ENCODE measurements around the gene DNAJC13.

DNAJC13 gene

DNA sequence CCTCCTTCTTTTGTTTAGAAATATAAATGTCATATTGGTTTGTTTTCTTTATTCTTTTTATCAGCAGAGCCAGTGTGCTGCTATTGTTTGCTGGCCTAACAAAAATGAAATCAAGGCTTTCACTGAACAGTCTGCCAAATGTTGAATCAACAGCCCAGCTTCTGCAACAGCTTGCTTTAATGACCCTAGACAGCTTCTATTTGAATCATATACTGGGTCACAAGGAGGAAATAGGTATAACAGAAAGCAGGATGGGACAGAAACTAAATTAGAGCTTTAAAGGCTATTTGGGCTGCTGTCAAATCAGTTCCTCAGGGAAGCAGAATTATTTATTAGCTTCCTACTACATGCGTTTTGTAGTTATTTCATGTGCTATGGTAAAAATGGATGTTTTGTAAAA is 12.1 kb upstream of the DNAJC13 start:
- ATAC-seq = no peak

DNA sequence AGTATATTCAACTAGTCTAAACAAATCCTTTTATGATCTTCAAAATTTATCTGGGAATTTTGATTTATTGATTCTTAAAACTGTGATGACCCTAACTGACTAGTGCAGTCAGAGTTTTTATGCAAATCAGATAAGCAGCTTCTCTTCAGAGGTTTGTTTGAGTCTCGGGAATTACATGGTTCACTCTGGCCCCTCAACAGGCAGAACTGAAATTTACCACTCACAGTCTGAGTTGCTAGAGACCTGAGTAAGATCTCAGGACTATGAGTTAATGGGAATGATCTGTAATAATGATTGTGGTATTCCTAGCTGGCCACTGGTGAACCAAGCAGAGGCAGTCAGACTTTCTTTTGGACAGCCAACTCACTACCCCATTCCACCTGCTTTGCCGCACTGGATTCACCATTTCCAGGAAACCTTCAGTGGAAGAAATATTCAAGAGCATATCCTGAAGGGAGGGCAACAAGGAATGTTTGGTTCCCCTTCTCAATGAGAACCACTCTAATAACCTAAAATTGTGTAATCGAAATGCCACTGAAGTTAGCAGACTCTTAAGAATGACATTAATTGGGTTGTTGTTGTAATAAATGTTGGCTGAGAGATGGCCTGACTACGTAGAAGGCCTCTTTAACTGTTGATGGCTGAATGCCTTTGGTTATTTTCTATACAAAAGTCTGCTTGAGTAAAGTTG is 11.5 kb upstream of the DNAJC13 start:
- ATAC-seq = no peak

DNA sequence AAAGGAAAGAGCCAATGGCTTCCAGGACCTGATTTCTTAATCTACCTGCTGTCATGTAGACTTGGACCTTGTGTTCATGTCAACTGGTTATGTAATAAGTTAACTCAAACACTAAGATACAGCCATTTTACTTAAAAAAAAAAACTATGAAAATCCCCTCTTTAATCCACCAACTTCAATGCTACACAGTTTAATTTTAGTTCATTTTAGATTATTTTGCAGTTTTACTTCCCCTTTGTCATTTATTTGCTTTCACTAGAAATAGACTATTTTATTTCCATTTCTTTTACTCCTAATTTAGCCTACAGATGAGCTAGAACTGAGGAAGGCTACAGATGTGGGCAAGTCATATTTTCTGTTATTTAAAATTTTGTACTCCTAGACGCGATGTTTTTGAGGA is 10.7 kb upstream of the DNAJC13 start:
- ATAC-seq = no peak

DNA sequence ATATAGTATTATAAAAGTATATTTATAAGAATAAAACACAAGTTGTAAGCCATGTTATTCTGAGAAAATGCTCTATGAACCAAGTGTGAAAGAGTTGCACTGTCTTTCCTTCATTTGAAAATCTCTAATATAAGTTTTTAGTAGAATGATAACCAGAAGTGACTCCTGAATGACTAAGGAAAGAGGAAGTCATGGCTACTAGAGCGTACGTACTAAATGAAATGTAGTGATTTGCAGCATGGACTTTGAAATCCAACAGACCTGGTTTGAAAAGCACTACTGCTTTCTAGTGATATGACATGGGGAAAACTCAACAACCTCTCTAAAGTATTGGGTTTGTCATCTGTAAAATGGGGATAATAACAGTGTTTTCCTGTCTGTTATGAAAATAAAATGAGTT is 10.3 kb upstream of the DNAJC13 start:
- no peak for ATAC-seq

DNA sequence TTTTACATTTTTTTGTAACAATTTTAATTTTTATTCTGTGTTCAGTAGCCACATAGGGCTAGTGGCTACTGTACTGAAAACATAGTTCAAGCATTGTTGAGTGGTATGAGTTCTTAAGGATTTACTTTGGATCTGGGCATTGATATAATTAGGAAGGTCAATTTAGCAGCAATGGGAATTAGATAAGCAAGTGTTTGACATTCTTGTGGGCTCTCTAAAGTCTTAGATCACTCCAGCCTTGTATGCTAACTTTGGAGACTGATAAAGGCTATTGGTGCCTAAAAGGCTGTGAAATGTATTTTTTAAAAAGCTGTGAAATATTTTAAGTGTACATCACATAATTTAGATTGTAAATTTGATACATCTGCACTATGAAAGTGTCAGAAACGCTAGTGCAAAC is 2.5 kb upstream of the DNAJC13 start:
- no peak for ATAC-seq

DNA sequence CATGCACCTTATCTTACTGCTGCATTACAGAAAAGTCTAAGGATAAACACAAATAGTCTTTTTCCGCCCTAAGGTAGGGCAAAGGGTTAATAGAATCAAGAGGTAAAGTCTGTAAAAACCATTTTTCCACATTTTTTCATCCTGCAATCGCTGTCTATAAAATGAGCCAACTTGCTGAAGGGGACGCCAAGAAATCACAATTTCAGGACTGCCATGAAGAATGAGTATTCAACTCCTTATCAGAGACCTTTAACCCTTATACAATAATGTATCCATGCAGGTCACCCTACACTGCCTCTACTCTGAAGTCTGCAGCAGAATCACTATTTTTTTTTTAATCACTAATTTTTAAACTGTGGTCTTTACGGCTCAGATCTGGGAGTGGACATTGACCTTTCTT is 1.1 kb upstream of the DNAJC13 start:
- ATAC-seq = no peak

DNA sequence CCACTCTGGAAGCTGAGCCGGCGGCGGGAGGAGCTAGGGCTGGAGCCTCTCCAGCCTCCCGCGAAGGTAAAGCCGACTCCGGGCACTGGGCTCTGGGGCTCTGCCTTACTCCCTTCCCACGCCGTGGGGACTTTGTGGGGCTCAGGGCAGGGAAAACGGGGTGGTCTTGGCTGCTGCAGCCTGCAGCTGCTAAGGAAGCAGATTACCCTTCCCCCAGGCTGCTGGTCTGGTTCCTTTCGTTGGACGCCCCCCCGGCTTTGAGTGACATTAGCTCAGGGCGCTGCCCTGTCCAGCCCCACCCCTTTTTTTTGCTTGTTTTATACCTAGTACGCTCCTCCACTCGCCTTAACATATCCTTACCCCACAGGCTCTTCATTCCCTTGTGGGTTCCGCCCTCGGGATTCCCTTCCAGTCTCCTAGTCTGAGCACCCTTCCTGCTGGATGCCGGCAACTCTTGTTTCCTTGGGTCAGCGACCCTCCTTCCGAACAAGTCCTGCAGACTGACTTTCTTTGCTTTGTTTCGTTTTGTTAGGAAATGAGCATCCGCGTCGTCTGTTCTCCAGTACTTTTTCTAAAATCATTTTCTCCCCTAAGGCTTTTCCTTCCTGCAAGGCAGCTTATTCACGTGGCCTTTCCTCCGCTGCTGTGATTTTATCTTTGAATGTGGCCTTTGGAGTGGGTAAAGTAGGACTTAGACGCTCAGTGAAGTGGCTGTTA is 551 bp downstream of the DNAJC13 start:
- ATAC-seq = peak; percentile 27 to 44

DNA sequence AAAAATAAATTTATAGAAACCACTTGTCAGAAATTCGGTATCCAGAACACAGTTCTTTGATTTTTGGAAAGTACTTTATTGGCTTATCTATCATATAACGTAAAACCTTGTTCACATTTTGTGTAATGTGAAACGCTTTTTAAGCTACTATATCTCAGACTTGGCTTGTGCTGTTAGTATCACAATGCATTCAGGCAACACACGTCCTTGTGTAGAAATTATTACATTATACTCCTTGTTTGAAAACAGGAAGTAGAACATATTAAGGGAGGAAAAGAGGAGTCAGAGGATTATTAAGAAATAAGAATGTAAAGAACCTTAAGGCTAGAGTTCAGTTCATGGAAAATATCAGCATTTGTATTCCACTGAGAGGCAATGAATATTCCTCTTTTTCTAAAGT is 1.6 kb downstream of the DNAJC13 start:
- no peak for ATAC-seq

DNA sequence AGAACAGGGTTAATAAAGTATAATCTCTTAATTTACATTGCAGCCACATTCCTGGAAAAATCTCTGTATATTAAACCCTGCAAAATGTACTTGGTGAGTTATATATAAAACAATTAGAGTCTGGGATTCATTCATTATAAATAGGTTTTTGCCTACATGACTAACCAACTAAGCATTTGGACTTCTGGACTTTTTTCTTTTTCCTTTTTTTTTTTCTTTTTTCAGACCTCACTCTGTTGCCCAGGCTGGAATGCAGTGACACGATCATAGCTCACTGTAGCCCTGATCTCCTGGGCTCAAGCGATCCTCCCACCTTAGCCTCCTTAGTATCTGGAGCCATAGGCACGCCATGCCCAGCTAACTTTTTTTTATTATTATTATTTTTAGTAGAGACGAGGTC is 4.5 kb downstream of the DNAJC13 start:
- no peak for ATAC-seq

DNA sequence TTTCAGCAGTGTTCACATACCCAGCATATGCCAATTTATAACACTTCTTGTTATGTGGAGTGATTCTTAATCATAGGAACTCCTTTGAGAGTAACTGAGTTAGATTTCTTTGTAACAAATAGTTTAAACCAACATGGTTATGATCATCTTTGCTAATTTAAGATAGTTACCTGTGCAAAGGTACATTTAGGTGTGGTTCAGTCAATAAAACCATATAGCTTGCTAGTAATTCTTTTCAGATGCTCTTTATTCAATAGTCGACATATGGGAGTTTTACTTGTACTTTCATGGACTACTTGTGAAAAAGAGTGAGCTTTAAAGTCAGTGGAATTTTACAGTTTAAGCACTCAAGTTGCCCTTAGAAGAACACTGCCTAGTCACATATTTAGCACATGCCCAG is 5.2 kb downstream of the DNAJC13 start:
- no peak for ATAC-seq

DNA sequence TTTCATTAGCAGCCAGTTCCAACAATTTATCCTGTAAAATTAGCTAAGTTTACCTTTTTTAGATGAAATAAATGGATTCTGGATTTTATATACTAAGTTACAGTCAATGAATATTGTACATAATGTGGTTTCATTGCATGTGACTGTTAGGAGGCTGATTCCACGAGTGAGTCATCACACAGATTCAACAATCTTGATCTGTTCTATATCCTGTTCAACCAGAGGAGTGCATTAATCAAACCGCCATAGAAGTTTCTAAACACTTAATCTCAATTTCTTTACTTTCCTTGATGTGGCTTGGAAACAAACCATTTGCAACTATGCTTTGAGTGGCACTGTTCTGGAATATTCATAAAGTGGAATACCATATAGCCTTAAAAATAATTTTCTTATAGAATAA is 15.3 kb downstream of the DNAJC13 start:
- peak; percentile 88 to 90 for ATAC-seq

DNA sequence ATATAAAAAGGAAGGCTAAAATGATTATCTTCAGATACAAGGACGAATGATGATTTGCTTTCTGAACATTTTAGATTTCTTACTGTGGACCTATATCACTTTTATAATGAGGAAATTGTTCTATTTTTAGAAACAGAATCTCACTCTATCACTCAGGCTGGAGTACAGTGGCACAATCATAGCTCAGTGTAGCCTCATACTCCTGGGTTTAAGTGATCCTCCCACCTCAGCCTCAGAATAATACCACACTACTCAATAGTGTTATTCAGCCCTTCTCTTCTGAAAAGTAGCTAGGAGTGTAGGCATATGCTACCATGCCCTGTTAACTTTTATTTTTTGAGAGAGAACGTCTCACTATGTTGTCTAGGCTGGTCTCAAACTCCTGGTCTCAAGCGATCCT is 15.8 kb downstream of the DNAJC13 start:
- no peak for ATAC-seq

DNA sequence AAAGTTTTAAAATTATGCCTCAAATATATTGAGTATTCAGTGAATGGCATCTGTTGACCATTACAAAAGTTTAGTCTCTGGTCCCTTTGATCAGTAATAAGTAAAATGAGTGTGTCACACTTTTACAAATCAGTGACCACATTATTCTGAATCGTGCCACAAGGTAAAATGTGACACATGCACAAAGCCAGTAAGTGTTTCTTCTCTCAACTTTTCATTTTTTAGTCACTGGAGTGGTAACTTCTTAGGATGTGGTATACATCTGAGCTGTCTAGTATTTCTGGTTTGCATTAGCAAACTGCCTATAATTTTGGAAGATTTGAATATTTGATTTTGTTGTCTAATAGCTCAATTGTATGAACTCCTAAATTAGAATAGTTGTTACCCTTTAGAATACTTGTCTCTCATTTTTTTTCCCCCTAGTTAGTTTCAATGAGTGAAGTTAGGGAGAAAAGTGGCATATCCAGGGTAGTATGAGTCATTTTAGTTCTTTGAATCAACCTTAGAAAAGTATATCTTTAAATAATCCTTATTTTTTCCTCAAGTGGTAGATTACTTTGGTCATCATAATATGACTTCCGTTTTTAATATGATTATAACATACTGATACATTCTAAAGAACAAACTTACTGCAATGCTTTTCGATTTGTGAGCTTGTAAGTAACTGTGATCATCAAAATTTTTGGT is 18.1 kb downstream of the DNAJC13 start:
- peak; percentile 78 to 83 for ATAC-seq

DNA sequence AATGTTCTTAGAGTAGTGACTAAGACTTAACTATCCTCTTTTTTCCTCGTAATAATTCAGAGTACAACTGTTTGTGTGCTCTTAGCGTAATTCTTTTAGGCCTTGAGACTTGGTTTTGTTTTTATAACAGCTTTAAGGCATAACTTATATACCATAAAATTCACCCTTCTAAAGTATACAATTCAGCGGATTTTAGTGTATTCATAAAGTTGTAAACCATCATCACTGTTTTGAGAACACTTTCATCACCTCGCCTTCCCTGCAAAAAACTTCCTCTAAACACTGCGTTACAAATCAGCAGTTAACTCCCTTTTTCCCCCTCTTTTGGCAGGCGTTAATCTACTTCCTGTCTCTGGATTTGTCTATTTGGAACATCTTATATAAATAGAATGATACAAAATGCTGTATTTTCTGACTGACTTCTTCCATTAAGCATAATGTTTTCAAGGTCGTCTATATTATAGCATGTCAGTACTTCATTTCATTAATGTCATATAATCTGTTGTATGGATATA is 18.7 kb downstream of the DNAJC13 start:
- no peak for ATAC-seq

DNA sequence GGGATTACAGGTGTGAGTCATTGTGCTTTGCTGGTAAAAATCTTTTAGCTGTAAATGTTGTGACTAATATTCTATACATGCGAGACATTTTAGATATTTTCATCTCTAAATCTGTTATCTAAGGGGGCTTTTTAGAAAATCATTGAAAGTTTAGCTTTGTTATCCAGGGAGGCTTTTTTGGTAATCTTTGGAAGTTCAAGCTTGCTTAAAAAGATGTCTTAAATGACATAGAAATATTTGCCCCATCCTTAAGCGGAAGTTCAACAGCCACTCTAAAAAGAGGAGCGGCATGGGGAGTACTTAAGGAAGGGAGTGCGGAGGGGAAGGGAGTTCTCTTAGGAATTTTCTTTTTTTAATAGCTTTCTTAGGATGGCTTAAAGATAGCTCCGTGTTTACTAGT is 26.1 kb downstream of the DNAJC13 start:
- ATAC-seq = no peak

DNA sequence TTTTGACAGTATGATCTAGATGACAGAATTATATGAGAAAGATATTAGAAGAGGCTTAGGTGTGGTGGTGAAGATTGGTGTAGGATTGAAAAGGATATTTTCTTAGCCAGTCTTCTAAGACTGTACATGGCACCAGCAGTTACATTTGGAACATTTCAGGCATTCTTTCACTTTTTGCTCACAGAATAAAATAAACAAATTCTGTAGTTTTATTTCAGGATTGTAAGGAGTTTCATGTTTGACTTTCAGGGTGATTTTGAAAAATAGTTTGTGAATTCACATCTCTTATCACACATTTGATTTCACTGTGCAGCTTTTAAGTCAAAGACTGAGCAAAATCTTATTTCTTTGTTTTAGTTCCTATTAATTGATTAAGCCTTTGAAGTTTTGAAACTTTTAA is 27.1 kb downstream of the DNAJC13 start:
- no peak for ATAC-seq

DNA sequence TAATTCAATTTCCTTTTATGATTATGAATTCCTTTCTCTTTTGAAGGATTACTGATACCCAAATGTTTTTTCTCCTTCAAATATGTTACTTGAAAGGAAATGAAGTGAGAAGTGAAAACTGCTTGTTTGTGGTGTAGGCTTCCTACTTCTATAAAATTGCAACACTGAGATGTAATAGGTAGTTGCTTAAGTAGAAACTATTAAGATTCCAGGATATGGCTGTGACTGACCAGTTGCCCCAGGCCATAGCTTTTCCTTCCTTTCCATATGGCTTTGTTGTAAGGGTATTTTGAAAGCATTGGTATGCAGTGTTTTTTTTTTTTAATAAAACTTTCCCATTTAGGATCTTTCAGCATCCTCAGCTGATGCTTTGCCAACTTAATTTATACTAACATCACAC is 28.5 kb downstream of the DNAJC13 start:
- ATAC-seq = no peak

DNA sequence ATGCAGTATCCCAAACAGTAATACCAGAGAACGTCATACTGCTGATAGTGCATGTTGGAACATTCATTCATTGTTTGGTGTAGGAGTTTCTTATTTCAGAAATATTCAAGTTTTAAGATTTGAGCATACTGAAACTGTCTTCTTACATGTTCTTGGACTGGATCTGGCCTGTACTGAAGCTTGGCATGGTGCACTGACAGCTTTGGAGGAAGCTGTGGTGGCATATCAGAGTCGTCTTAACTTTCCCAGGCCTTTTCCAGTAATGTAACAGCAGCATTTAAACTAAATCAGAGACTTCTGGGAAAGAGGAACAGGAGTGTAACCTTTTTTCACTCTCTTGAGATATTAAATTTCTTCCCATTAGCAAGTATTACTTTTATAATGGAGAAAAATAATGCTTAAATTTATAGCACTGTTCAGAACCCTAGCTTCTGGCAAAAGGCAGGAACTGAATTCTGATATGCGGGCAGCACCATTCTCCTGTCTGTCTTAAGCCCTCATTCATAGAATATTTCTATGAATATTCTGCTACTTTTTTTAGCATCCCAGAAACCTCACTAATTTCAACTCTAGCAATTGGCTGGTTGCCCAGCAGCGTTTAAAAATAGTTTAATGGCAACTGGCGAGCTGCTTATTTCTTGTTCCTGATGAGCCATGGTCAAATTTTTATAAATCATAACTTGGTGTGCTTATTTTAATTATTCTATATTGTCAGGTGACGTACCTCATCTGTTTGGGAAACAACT is 31.1 kb downstream of the DNAJC13 start:
- no peak for ATAC-seq

DNA sequence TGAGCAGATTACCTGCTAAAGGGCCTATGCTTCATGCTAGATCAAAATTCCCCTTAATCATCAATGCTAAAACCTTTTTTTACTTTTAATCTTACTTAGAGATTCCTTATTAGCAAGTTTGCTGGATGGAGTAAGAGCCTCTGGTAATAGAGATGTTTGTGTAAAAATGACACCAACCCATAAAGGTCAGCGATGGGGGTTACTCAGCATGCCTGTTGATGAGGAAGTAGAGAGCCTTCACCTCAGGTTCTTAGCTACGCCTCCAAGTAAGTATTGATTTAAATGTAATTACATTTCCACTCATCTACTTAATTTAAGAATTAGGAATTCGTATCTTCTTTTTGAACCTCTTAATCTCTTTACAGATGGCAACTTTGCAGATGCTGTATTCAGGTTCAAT is 38.8 kb downstream of the DNAJC13 start:
- no peak for ATAC-seq

DNA sequence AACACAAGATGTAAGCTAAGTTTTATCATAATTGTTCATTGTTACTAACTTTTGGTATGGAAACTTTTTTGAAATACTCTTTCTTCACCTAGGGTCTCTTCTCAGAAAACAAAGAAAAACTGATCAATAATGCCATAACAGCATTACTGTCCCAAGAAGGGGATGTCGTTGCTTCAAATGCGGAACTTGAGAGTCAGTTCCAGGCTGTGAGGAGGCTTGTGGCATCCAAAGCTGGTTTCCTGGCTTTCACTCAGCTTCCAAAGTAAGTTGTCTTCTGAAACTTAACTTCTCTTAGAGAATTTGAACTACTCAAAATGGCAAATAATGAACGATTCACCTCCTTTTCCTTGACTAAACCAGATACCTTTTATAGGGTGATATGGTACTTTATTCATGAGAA is 39.3 kb downstream of the DNAJC13 start:
- ATAC-seq = no peak

DNA sequence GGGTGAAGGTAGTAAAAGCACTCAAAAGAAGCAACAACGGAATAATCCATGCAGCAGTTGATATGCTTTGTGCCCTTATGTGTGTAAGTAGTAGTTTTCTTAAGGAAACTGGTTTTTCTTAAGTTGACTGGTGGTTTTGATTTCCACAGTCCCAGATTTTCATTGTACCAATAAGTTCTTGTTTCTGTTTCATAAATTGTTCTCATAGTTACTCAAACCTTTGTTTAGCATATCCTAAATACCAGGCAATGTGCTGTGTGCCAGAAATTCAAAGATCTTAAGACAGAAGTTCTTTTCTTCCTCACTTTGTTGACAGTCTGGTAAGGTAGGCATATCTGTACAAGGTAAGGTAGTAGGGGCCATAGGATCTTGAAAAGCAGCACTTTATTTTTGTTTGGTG is 40.0 kb downstream of the DNAJC13 start:
- ATAC-seq = no peak

DNA sequence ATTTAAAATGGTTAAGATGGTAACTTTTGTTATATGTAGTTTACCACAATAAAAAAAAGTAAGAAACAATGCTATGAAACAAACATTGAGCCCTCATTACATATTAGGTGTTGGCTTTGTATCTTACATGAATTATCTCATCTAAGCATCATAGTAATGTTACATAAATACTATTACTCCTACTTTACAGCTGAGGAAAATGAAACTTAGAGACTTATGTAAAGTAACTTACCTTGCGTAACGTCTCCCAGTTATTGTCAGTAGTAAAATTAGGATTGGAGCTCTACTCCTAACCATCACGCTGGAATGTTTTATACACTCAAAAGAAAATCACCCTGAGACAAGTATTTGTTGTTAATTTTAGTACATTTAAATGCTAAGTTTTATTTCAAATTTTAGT is 42.2 kb downstream of the DNAJC13 start:
- no peak for ATAC-seq

DNA sequence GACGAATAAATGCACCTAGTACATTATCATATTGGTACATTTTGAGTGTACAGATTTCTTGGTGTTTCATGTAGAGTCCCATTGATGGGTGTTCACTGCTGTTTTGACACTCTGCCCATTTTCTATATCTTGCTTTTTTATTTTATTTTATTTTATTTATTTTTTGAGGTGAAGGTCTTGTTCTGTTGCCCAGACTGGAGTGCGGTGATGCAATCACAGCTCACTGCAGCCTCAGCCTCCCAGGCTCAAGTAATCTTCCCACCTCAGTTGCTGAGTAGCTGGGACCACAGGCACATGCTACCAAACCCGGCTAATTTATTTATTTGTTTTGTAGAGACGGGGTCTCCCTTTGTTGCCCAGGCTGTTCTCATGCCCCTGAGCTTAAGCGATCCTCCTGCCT is 44.2 kb downstream of the DNAJC13 start:
- no peak for ATAC-seq
